ENCODE results near the gene RHBDF2.

DNA sequence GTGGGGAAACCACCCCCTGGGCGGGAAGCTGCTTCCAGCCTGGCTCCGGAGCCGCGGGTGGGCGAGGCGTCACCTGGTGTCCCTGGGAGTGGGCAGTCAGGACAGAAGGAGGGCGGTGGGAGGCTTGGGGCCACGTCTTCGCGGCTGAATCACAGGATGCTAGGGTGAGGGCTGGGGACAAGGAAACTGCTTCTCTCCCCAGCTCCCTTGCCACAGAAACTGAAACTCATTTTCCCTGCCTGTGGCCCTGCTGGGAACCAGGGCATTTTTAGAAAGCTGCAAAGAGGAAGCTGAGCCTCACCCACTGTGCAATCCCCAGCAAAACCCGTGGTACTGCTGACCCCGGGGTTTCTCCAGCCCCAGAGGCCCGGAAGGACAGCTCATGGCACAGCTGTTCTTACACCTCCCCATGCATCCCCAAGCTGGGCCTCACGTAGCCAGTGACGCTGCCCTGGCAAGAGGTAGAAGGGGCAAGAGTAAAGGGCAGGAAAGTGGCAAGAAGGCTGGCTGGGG lies 8.2 kb downstream of the RHBDF2 start:
- TF ChIP-seq, protein P1, sequence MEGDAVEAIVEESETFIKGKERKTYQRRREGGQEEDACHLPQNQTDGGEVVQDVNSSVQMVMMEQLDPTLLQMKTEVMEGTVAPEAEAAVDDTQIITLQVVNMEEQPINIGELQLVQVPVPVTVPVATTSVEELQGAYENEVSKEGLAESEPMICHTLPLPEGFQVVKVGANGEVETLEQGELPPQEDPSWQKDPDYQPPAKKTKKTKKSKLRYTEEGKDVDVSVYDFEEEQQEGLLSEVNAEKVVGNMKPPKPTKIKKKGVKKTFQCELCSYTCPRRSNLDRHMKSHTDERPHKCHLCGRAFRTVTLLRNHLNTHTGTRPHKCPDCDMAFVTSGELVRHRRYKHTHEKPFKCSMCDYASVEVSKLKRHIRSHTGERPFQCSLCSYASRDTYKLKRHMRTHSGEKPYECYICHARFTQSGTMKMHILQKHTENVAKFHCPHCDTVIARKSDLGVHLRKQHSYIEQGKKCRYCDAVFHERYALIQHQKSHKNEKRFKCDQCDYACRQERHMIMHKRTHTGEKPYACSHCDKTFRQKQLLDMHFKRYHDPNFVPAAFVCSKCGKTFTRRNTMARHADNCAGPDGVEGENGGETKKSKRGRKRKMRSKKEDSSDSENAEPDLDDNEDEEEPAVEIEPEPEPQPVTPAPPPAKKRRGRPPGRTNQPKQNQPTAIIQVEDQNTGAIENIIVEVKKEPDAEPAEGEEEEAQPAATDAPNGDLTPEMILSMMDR (conservative IDR thresholded peaks at IDR 0.05; ENCODE audit: low read length), result no peak
- no peak for TF ChIP-seq EZH2phosphoT487 (IDR thresholded peaks at IDR 0.05; ENCODE audit: borderline replicate concordance, low read depth, low read length)
